A172 (cell line): ENCODE data around the gene CD3G. TPM values are rescaled to one million over a fixed set of nuclear protein-coding genes. Genes with fewer than 3 reads are reported as not detected.

Source experiments
- DNase-seq: peaks from one replicate; pipeline ENCODE4 v3.0.0-alpha.2; 2015; ENCODE audit warnings: low spot score
- total RNA-seq: library from RNA; depleted of rRNA; stranded (reverse); fragments of >200 nt; shearing (Covaris generic); gene quantifications from 2 replicates; pipeline ENCODE4 v1.2.3, GENCODE V29; 2014

CD3G gene
- total RNA-seq, 1 experiment from 2014 or later: not detected

- no peak for DNase-seq
Observed at GRCh38 chr11:118325283-118325682, 18.9 kb upstream of the CD3G start.

- DNase-seq: no peak
Observed at GRCh38 chr11:118328745-118329144, 15.4 kb upstream of the CD3G start.

GRCh38 chr11:118334745-118335144 is 9.4 kb upstream of the CD3G start:
- no peak for DNase-seq

DNA sequence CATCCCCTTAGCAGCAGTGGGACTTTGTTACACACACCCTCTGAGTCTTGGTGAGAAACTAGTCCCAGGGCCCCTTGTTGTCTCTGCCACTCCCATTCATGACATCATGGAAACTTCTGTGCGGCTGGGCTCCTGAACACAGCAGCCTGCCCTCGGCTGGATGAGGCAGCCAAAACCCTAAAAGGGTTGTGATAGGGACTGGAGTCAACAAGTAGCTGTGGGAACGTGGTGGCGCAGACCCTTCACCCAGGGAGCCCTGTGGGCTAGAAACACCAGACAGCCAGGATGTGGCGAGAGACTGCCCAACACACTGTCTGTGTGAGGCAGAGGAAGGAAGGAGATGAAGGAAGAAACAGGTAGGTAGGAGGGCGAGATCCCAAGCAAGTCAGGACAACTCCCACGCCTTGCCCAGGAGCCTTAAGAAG is 5.5 kb upstream of the CD3G start:
- no peak for DNase-seq

- DNase-seq: no peak
Observed at GRCh38 chr11:118339281-118339961, 4.7 kb upstream of the CD3G start.

DNA sequence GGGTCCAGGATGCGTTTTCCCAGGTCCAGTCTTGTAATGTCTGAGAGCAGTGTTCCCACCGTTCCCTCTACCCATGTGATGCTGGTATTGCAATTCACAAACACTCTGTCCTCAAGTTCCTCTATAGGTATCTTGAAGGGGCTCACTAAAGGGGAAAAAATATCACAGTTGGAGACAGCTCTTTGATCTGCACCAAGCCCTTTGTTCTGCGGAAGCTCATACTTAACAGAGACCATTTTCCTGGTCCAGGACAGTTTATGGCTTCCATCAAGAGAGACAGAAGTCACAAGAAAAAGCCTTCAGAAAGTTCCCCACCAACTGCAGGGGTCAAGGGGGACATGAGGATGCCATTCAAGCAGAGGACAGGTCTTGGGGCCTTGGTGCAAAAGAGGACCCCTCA is 3.7 kb upstream of the CD3G start:
- DNase-seq: no peak

- no peak for DNase-seq
Observed at GRCh38 chr11:118341261-118341660, 2.9 kb upstream of the CD3G start.

GRCh38 chr11:118341815-118342489 is 2.2 kb upstream of the CD3G start:
- no peak for DNase-seq

DNA sequence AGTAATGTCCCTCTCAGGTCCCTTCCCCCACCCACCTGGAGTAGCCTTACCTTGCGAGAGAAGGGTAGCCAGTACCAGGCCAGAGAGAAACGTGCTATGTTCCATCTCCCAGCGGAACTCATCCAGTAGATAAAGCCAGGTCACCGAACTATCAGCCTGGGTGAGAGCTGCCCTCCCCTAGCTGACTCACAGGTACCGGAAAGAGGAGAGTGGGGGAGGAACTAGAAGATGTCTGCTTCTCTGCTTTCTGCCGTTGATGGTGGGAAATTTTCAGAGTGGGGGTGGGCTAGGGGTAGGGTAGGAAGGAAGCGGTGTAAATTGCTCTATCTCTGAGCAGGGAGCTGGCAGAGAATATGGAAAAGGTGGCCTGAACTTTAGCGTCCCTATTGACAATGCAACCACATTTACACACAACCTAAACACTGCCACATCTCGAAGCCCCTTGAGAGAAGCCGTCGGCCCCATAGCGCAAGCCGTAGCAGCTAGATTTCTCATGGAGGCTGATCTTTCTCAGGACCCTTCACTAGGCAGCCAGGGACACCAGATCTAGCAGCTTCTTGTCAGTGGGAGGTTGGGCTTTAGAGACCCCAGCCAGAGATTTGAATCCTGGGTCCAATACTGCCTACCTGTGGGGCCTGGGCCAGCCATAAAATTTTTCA is 1.5 kb upstream of the CD3G start, which contains the start of gene CD3D:
Gene CD3D, minus strand, starts transcription at position 203 of the 659 bp plus-strand sequence. Its CDS starts 98 bp downstream, at position 105.
- DNase-seq: no peak

- no peak for DNase-seq
Observed at GRCh38 chr11:118343248-118343647, 896 bp upstream of the CD3G start.

DNA sequence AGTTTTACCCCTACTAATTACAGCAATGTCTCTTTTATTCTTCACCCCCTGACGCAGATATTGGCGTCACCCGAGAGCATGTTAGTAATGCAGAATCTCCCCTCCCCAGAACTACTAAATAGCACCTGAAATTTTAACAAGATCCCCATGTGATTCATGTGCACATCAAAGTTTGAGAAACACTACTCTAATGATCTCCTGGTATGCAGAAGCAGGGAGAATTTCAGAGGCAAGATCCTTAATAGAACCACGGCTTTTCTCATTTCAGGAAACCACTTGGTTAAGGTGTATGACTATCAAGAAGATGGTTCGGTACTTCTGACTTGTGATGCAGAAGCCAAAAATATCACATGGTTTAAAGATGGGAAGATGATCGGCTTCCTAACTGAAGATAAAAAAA is 5.3 kb downstream of the CD3G start:
- DNase-seq: no peak

GRCh38 chr11:118353084-118353710 is 9.1 kb downstream of the CD3G start:
- no peak for DNase-seq

DNA sequence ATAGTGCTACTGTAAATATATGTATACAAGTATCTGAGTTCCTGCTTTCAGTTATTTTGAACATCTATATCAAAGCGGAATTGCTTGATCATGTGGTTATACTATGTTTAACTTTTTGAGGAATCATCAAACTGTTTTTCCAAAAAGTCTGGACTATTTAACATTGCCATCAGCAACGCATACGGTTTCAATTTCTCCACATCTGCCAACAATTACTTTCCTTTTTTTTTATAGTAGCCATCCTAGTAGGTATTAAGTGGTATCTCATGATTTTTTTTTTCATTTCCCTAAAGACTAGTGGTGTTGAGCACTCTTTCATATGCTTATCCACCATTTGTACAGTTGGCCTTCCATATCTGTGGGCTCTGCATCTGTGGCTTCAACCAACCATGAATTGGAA is 13.9 kb downstream of the CD3G start:
- DNase-seq: no peak

GRCh38 chr11:118359295-118359958 is 15.3 kb downstream of the CD3G start, which contains the start of gene UBE4A:
Gene UBE4A (plus strand): TSS chr11:118359600. CDS start chr11:118365081, 5,481 bp downstream.
- peak; percentile 72 for DNase-seq

GRCh38 chr11:118364956-118365615 is 20.9 kb downstream of the CD3G start:
- DNase-seq: no peak

- no peak for DNase-seq
Observed at GRCh38 chr11:118366287-118366686, 22.1 kb downstream of the CD3G start.

DNA sequence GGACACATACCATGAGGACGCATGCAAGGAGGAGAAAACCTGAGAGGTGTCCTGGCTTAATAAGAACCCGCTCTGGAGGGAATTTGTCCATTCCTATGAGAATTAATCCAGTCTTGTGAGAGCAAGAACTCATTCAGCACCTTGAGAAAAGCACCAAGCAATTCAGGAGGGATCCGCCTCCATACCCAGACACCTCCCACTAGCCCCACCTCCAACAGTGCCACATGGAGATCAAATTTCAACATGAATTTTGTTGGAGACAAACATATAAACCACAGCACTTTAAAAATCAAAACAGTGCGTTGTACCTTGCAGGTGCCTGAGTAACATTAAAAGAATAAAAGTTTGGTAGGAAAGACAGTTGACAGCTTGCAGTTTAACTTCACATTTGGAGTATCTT is 26.6 kb downstream of the CD3G start:
- no peak for DNase-seq

GRCh38 chr11:118373263-118373662 is 29.1 kb downstream of the CD3G start:
- no peak for DNase-seq

GRCh38 chr11:118373871-118374270 is 29.7 kb downstream of the CD3G start:
- no peak for DNase-seq

GRCh38 chr11:118374729-118375128 is 30.6 kb downstream of the CD3G start:
- no peak for DNase-seq

GRCh38 chr11:118375978-118376377 is 31.8 kb downstream of the CD3G start:
- DNase-seq: no peak
